SKM-1 treated with dmso at 0.1 percent for 144 hours (cell line): ENCODE measurements around the gene DEDD.

Source experiments
- DNase-seq: peaks from one replicate; lab custom pipeline; 2025; ENCODE audit not compliant: unreplicated experiment; lab: John Stamatoyannopoulos, UW

The DEDD gene

DNA sequence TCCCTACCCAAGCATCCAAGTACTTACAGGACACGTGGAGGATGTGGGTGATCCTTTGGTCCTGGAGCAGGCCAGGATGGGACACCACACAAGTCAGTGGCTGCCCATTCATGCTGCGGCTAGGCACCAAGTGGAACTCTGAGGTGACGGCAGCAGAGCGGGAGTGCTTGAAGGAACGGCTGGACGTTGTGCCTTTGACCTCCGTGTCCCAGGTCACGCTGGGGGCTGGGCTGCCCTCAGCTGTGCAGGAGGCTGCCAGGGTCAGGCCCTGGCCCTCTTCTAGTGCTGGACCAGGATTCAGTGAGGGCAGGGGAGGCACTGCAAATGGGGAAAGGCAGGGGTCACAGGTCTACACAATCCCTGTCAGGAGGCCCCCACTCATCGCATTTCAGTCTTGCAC is 55.0 kb downstream of the DEDD start:
- DNase-seq, result no peak

DNA sequence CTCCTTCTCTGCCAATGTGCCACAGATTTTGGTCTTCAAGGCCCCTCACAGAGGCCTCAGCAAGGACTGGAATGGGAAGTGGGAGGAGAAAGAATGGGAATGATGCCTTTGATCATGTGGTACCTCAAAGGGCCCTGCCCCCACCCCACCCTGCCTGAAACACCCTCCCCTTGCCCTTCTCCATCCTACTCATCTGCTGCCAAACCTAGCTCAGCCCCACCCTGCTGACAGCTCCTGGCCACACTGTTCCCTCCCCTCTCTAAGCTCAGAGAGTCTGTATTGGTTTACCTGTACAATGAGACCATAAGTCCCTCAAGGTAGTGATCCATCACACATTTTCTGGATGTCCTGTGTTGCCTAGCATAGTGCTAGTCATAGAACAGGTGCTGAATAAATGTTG is 56.1 kb downstream of the DEDD start:
- DNase-seq, result no peak

DNA sequence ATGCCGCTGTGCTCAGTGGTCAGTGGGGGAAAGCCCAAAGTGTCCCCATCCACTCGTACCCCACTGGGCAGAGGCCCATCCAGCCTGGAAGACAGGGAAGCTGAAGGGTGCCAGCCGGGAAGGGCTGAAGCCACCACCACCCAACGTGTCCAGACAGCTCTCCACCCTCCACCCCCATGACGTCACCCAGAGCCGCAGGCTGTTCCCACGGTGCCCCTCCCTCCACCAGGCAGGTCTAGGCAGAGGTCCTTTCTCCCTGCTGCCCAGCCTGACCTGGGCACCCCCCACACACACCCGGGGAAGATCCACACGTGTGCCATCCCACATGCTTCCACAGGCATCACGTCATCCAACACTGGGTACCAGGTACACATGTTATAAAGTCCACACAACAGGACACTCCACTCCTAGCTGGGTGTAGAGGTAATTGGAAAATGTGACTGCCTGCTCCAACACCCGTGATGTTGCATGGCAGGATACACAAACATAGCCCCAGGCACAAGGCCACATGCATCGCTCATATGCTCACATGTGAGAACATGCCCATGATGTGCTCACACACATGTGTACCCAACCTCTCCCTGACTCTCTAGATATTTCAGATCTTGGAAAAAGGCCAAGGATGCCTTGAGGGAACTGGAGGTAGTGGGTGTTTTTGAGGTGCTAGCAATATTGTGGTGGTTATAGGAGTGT is 57.6 kb downstream of the DEDD start:
- no peak for DNase-seq

DNA sequence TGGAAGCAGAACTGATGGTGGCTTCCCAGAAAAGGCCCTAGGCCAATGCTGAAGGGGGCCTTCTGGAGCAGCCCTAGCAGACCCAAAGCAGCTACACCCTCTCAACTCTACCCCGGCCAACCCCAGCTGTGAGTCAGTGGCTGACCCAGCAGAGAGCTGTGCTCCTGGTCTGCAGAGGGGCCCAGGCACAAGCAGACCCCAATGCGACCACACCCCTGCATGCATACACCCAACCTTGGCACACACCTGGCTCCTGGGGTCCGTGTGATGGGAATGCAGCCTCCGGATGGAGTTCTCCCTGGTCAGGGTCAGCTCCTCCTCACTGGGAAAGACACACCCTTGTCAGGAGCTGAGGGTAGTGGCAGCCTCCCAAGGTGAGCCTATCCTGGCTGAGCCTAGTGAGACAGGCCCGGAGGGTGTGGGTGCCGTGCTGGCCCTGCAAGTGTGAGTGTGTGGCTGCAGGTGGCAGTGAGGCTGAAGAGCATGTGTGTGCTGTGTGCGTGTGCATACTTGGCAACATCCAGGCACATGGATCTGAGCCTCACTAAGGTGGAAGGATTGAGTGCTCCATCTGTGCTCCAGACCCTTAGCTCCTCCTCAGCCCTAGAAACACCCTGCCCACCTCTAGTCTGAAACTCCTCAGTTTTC is 58.9 kb downstream of the DEDD start:
- no peak for DNase-seq

DNA sequence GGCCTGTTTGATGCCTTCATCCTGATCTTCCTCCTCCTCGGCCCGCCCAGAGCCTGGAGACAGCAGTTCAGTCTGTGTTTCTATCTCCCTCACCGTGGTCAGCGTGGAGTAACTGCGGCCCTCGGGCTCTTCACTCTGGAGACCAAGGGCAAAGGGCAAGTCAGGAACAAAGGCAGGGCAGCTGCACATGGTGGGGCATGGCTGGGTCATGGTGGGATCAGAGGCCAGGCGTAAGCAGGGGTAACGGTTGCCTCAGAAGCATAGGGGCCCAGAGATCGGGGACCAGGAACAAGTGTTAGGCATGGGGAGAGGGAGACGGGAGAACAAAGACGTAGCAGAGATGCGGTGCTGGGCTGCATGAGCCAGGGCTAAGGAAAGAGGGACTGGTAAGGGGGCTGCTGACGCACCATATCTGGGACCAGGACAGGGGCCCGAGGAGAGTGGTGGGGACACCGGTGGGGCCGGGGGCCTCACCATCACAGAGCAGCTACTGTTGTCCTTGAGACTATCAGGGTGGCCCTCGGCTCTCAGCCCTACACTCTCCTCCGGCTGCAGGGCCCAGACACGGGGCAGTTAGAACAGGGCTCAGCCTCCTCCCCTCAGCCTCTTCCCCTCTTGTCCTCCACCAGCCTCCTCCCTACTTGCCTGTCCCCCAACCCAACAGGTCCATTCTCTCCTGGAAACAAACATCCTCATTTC is 59.6 kb downstream of the DEDD start:
- DNase-seq, result no peak

DNA sequence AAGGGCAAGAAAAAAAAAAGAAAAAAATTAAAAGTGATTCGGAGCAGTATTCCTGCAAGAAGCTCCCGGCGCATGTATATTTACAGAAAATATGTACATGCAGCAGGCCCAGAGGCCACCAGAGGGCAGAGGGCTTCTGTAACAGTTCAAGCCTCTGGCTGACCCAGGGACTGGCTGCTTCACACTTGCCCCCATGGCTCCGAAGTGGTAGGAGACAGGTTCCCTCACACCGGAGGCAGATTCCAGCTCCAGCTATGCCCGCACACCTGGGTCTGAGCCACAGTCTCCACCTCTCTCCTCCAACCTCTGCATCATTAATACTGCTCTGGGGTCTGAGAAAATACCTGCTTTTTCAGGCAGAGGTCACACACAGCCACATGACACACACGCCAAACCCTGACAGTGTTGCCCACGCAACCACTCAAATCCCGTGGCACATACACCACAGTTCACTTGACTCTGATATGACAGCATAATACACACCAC is 60.5 kb downstream of the DEDD start:
- peak; percentile 58 for DNase-seq
